GM21737 (cell line): ENCODE measurements around the gene GLDN.
"Not testable (repeated sequence)": the region's sequence is repeated elsewhere in the genome, so short reads cannot be mapped to it uniquely, and the experiment has no call there.

Experiments
- ATAC-seq: cut with Tn5 transposase; IDR thresholded peaks from one replicate; pipeline ENCODE4 v1.9.1; 2021; ENCODE audit warnings: mild to moderate bottlenecking, moderate library complexity; ENCODE audit not compliant: unreplicated experiment

The GLDN gene

GRCh38 chr15:51386486-51386885 lies 45.0 kb downstream of the GLDN start:
- ATAC-seq, result no peak

GRCh38 chr15:51386960-51387698 lies 45.7 kb downstream of the GLDN start:
- no peak for ATAC-seq

GRCh38 chr15:51387699-51388041 lies 46.2 kb downstream of the GLDN start:
- ATAC-seq, result no peak

GRCh38 chr15:51388726-51389125 lies 47.3 kb downstream of the GLDN start:
- ATAC-seq, result no peak

- ATAC-seq, result no peak
Measured at GRCh38 chr15:51390241-51390965, 48.9 kb downstream of the GLDN start.

GRCh38 chr15:51390966-51391422 lies 49.5 kb downstream of the GLDN start:
- ATAC-seq, result no peak

GRCh38 chr15:51396921-51397320 lies 55.5 kb downstream of the GLDN start:
- no peak for ATAC-seq

- ATAC-seq, result no peak
Measured at GRCh38 chr15:51398626-51399025, 57.2 kb downstream of the GLDN start.

GRCh38 chr15:51401051-51401780 lies 59.8 kb downstream of the GLDN start:
- no peak for ATAC-seq

GRCh38 chr15:51401872-51402517 lies 60.5 kb downstream of the GLDN start:
- ATAC-seq, result no peak

- ATAC-seq, result no peak
Measured at GRCh38 chr15:51403072-51403878, 61.8 kb downstream of the GLDN start.

- ATAC-seq, result no peak
Measured at GRCh38 chr15:51403946-51404695, 62.7 kb downstream of the GLDN start.

- no peak for ATAC-seq
Measured at GRCh38 chr15:51405693-51406523, 64.5 kb downstream of the GLDN start.

- ATAC-seq, result no peak
Measured at GRCh38 chr15:51414256-51414860, 72.9 kb downstream of the GLDN start.

GRCh38 chr15:51416129-51416528 lies 74.7 kb downstream of the GLDN start:
- ATAC-seq, result no peak

- ATAC-seq, result not testable (repeated sequence)
Measured at GRCh38 chr15:51423040-51423439, 81.6 kb downstream of the GLDN start.

GRCh38 chr15:51424780-51425179 lies 83.3 kb downstream of the GLDN start:
- ATAC-seq, result no peak

- ATAC-seq, result no peak
Measured at GRCh38 chr15:51425517-51426040, 84.1 kb downstream of the GLDN start.
